Stimulated activated CD8-positive, alpha-beta memory T cell treated with anti-CD3 and anti-CD28 coated beads, Interleukin-15, amount 100 ng/mL, for 4 hours (primary cell): ENCODE results near the gene MAPK1.
"Not testable (repeated sequence)": the region's sequence is repeated elsewhere in the genome, so short reads cannot be mapped to it uniquely, and the experiment has no call there.

Experiments used
- DNase-seq, 2 donors: peaks; one replicate each; pipeline ENCODE4 v3.0.0-alpha.2; 2020; ENCODE audit warnings: low read depth in 2 of 2

MAPK1 gene

GRCh38 chr22:21726650-21727049, 140.8 kb downstream of the MAPK1 start:
- DNase-seq: no peak

- DNase-seq: no peak
Measured at GRCh38 chr22:21725956-21726649, 141.3 kb downstream of the MAPK1 start.

- not testable (repeated sequence) for DNase-seq
Measured at GRCh38 chr22:21724496-21724895, 142.9 kb downstream of the MAPK1 start.

- not testable (repeated sequence) for DNase-seq
Measured at GRCh38 chr22:21721195-21721852, 146.1 kb downstream of the MAPK1 start.

GRCh38 chr22:21720191-21720859, 147.1 kb downstream of the MAPK1 start:
- DNase-seq: not testable (repeated sequence)

- no peak for DNase-seq
Measured at GRCh38 chr22:21719024-21719423, 148.4 kb downstream of the MAPK1 start.

- DNase-seq: no peak
Measured at GRCh38 chr22:21718499-21718898, 148.9 kb downstream of the MAPK1 start.

- DNase-seq: not testable (repeated sequence)
Measured at GRCh38 chr22:21716395-21717122, 150.9 kb downstream of the MAPK1 start.

- DNase-seq: no peak
Measured at GRCh38 chr22:21714786-21715185, 152.7 kb downstream of the MAPK1 start.

- DNase-seq: no peak
Measured at GRCh38 chr22:21714059-21714770, 153.2 kb downstream of the MAPK1 start.

GRCh38 chr22:21713428-21714058, 153.9 kb downstream of the MAPK1 start:
- no peak for DNase-seq

- no peak for DNase-seq
Measured at GRCh38 chr22:21712751-21713427, 154.6 kb downstream of the MAPK1 start.

GRCh38 chr22:21711851-21712250, 155.6 kb downstream of the MAPK1 start:
- DNase-seq: no peak

- no peak for DNase-seq
Measured at GRCh38 chr22:21710156-21710555, 157.3 kb downstream of the MAPK1 start.

GRCh38 chr22:21709688-21710087, 157.8 kb downstream of the MAPK1 start:
- no peak for DNase-seq

- DNase-seq: no peak
Measured at GRCh38 chr22:21708960-21709359, 158.5 kb downstream of the MAPK1 start.

- DNase-seq: no peak
Measured at GRCh38 chr22:21707677-21708076, 159.8 kb downstream of the MAPK1 start.
